ENCODE data around the gene RNF208.

- TF ChIP-seq CTCF (IDR thresholded peaks at IDR 0.05; ENCODE audit: low read depth, low read length, missing input control) (no peak), RAD21 (IDR thresholded peaks at IDR 0.05) (no peak)
These were observed 4.5 kb upstream of the RNF208 start for GRCh38 chr9:137226338-137227053.
